Hindlimb muscle (tissue), 1 donor: ENCODE measurements around the gene NPM1. TPM values are rescaled to one million over a fixed set of nuclear protein-coding genes. Genes with fewer than 3 reads are reported as not detected.
"Not testable (repeated sequence)": the region's sequence is repeated elsewhere in the genome, so short reads cannot be mapped to it uniquely, and the experiment has no call there.

Source experiments
- DNase-seq: peaks from one replicate; pipeline ENCODE4 v3.0.0-alpha.2; 2013
- polyA plus RNA-seq: library from polyadenylated mRNA; unstranded; fragments of 120-200 nt; gene quantifications from one replicate; pipeline ENCODE4 v1.2.1, GENCODE V29; 2013; ENCODE audit not compliant: insufficient read length

The NPM1 gene
- polyA plus RNA-seq, 1 donor: 860 TPM

DNA sequence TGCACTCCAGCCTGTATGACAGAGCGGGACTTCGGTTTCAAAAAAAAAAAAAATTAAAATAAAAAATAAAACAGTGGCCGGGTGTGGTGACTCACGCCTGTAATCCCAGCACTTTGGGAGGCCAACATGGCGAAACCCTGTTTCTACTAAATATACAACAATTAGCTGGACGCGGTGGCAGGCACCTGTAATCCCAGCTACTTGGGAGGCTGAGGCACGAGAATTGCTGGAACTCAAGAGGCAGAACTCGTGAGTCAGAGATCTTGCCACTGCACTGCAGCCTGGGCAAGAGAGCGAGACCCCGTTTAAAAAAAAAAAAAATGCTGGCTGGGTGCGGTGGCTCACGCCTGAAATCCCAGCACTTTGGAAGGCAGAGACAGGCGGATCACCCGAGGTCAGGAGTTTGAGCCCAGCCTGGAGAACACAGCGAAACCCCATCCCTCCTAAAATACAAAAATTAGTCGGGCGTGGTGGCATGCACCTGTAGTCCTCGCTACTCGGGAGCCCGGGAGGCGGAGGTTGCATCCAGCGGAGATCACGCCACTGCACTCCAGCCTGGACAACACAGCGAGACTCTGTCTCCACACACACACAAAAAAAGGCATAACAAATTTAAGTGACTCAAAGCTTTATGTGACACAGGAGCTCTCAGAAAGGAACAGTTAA lies 1.5 kb upstream of the NPM1 start:
- no peak for DNase-seq

DNA sequence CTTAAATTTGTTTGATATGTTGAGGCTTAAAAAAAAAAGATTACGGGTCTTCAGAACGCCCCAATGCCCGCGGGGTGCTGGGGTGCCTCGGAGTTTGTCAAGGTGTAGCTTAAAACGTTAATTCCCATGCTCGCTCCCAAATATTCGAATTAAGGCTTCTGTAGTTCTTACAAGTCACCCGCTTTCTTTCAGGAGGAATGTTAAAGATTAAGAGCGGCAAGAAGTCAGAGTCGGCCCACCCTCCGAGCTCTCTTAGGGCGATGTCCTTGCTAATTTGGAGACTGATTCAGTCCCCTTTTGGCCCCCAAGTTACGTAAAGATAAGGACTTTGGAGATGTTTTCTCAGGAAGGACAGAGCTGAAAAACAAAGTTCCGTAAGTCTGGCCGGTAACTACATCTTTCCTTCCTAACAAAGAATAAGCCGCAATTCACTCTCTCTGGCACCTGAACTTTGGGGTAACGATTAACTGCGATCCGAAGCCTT lies 746 bp upstream of the NPM1 start:
- DNase-seq: no peak

GRCh38 chr5:171387970-171388815 lies 544 bp downstream of the NPM1 start:
- peak; percentile 88 for DNase-seq

GRCh38 chr5:171388816-171389168 lies 1.1 kb downstream of the NPM1 start:
- no peak for DNase-seq

DNA sequence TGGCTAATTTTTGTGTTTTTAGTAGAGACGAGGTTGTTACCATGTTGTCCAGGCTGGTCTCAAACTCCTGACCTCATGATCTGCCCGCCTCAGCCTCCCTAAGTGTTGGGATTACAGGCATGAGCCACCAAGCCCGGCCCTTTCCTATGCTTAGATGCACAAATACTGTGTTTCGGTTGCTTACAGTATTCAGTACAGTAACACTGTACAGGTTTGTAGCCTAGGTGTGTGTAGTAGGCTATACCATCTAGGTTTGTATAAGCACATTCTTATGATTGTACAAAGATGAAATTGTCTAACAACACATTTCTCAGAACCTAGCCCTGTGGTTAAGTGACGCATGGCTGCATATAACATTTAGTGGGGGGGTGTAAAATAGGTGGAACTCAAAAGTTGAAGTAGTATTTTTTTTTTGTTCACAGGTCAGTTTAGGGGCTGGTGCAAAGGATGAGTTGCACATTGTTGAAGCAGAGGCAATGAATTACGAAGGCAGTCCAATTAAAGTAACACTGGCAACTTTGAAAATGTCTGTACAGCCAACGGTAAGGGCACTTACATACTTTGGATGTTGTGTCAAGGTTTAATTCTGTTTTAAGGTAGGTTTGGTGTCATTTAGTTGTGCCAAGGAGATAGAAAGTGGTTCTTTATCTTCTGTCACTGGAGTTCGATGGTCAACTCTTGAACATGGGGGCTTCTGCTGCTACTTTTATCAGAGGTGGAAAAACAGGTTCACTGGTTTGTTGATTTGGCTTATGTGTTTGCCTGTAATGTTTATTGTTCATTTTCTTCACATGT lies 3.4 kb downstream of the NPM1 start:
- no peak for DNase-seq

GRCh38 chr5:171391996-171392577 lies 4.4 kb downstream of the NPM1 start:
- DNase-seq: no peak

- no peak for DNase-seq
Measured at GRCh38 chr5:171392585-171393159, 5.0 kb downstream of the NPM1 start.

GRCh38 chr5:171395042-171395441 lies 7.4 kb downstream of the NPM1 start:
- no peak for DNase-seq

DNA sequence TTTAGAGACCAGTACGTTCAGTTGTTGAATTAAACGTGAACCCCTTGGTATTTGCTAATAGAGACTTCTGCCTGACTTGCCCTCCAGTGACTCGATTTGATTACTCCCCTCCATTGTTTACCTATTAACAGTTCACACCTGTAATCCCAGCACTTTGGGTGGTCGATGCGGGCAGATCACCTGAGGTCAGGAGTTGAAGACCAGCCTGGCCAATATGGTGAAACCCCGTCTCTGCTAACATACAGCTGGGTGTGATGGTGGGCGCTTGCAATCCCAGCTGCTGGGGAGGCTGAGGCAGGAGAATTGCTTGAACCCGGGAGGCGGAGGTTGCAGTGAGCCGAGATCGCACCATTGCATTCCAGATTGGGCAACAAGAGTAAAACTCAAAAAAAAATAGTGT lies 8.9 kb downstream of the NPM1 start:
- DNase-seq: not testable (repeated sequence)

GRCh38 chr5:171397190-171397589 lies 9.5 kb downstream of the NPM1 start:
- DNase-seq: no peak

GRCh38 chr5:171397599-171397998 lies 9.9 kb downstream of the NPM1 start:
- no peak for DNase-seq

DNA sequence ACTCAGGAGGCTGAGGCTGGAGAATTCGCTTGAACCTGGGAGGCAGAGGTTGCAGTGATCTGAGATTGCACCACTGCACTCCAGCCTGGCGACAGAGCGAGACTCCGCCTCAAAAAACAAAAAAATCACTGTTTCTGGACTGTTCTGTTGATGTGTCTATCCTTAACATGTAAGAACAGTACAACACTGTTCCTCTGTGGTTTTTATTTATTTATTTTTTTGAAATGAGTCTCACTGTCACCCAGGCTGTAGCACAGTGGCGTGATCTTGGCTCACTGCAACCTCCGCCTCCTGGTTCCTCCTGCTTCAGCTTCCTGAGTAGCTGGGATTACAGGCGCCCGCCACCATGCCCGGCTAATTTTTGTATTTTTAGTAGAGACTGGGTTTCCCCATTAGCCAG lies 11.0 kb downstream of the NPM1 start:
- not testable (repeated sequence) for DNase-seq

GRCh38 chr5:171400169-171400568 lies 12.5 kb downstream of the NPM1 start:
- no peak for DNase-seq

DNA sequence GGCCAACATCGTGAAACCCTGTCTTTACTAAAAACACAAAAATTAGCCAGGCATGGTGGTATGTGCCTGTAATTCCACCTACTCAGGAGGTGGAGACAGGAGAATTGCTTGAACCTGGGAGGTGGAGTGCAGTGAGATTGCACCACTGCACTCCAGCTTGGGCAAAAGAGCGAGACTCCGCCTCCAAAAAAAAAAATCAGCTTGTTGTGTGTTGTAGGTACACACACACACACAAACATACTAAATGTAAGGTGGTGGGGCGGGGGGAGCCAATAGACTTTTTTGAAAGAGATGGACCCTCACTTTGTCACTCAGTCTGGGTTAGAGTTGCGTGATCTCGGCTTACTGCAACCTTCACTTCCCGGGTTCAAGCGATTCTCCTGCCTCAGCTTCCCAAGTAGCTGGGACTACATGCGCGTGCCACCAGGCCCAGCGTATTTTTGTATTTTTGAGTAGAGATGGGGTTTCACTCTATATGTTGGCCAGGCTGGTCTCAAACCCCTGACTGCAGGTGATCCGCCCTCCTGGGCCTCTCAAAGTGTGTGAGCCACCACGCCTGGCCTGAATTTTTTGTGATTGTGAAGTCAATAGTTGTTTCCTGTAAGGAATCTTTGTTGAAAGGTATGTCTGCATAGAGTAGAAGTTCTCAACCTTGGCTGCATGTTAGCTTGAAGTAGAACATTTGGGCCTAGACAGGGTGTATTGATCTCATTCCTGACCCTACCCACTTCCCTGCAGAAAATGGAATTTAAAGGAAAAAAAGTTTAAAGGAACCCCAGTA lies 13.7 kb downstream of the NPM1 start:
- DNase-seq: no peak

DNA sequence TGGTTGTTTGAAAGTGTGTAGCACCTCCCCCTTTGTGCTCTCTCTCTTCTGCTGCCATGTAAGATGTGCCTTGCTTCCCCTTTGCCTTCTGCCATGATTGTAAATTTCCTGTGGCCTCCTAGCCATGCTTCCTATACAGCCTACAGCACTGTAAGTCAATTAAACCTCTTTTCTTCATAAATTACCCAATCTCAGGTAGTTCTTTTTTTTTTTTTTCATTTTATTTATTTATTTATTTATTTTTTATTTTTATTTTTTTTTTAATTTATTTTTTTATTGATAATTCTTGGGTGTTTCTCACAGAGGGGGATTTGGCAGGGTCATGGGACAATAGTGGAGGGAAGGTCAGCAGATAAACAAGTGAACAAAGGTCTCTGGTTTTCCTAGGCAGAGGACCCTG lies 15.1 kb downstream of the NPM1 start:
- DNase-seq: not testable (repeated sequence)

DNA sequence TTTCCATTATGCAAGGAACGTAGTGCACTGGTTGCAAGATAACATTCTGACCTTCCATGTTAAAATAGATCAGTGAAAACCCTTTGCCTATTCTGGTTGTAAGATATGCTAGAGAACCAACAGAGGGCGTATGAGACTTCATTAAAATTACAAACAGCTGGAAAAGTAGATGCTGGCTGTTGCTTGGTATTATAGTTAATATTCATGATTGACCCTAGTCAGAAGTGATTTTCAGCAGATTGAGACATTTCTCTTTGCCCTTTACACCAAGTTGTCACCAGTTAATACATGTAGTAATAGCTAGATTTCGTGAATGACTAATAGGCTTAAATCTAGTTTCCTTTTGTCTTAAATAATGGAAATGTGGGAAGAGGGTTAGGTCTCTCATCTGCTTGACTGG lies 18.0 kb downstream of the NPM1 start:
- DNase-seq: no peak

- no peak for DNase-seq
Measured at GRCh38 chr5:171407234-171407633, 19.6 kb downstream of the NPM1 start.

DNA sequence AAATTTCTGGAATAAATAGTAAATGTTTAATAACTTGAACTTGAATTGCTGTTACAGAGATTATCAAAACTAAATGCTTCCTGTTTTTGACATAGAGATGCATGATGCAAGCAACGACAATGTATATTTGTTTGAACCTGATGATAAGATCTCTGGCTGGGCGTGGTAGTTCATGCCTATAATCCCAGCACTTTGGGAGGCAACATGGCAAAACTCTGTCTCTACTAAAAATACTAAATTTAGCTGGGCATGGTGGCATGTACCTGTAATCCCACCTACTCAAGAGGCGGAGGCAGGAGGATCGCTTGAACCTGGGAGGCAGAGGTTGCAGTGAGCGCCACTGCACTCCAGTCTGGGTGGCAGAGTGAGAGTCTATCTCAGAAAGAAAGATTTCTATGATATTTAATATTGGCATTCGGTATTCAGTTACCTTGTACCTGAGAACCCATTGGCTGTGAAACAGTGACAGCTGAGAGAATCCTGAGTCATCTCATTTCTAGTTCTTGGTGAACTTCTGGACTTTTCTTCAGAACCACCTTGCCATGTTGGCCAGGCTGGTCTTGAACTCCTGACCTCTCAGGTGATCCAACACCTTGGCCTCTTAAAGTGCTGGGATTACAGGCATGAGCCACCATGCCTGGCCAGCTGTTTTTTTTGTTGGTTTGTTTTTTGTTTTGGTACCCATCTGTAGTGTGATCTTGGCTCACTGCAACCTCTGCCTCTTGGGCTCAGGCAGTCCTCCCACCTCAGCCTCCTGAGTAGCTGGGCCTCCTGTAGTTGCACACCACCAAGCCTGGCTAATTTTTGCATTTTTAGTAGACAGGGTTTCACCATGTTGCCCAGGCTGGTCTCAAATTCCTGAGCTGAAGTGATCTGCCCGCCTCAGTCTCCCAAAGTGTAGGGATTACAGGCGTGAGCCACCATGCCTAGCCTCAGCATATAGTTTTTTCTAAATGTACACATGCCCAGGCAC lies 21.8 kb downstream of the NPM1 start:
- no peak for DNase-seq

DNA sequence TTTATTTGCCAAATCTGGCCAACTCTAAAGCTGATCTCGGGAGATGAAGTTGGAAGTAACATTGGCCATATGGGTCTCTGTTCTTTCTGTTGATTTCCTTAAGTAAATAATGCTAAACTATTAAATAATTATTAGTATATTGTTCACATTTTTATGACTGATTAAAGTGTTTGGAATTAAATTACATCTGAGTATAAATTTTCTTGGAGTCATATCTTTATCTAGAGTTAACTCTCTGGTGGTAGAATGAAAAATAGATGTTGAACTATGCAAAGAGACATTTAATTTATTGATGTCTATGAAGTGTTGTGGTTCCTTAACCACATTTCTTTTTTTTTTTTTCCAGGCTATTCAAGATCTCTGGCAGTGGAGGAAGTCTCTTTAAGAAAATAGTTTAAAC lies 22.5 kb downstream of the NPM1 start:
- DNase-seq: no peak

DNA sequence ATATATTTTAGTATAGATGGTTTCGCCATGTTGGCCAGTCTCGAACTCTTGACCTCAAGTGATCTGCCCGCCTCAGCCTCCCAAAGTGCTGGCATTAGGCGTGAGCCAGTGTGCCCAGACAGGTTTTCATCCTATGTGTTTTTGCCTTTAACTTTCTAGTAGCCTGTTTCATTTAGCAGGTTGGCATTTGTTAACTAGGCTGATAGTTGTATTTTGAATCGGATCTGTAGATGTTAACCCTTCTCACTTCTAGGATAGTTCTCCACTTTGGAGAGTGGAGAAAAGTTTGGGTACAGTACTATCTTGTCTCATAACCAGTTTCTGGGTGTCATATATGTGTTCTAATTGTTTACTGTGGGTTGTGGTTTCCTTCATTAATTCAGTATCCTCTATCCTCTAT lies 24.5 kb downstream of the NPM1 start:
- DNase-seq: no peak
